Gastroesophageal sphincter (tissue), 4 donors: ENCODE results near the gene FNIP2. TPM values are rescaled to one million over a fixed set of nuclear protein-coding genes. Genes with fewer than 3 reads are reported as not detected.

ENCODE experiments used
- ATAC-seq: fragments of 150-250 bp; one replicate; pipeline ENCODE4 v1.9.1; 2016; ENCODE audit warnings: mild to moderate bottlenecking, moderate library complexity
- H3K27ac ChIP-seq, 4 donors: fragments of 200-600 bp; sonication (generic) in 3 of 4; 1 replicate in 3 of 4; 2 replicates in 1 of 4; pipeline ENCODE4 v1.5.1; 2016 to 2019
- H3K27me3 ChIP-seq: fragments of 200-600 bp; sonication (generic); one replicate; pipeline ENCODE4 v1.5.1; 2019
- H3K36me3 ChIP-seq, 2 donors: fragments of 200-600 bp; sonication (generic); one replicate each; pipeline ENCODE4 v1.5.1; 2019; ENCODE audit warnings: control low read depth in 1 of 2
- H3K4me1 ChIP-seq, 3 donors: fragments of 200-600 bp; sonication (generic); 1 replicate in 2 of 3; 2 replicates in 1 of 3; pipeline ENCODE4 v1.5.1; 2016 to 2019; ENCODE audit warnings: control low read depth in 2 of 3
- H3K4me3 ChIP-seq, 2 donors: fragments of 200-600 bp; sonication (generic); one replicate each; pipeline ENCODE4 v1.5.1; 2019; ENCODE audit warnings: mild to moderate bottlenecking in 1 of 2, moderate library complexity in 1 of 2
- H3K9me3 ChIP-seq, 3 donors: fragments of 200-600 bp; sonication (generic); one replicate each; pipeline ENCODE4 v1.5.1; 2017 to 2019; ENCODE audit warnings: control low read depth in 2 of 3
- CTCF ChIP-seq, 4 experiments: fragments of 200-600 bp in 2 of 4; fragments of 450-650 bp in 2 of 4; sonication (generic) in 1 of 4; IDR thresholded peaks; one replicate each; pipeline ENCODE4 v1.5.1; 2017 to 2019; ENCODE audit warnings: antibody characterized with exemption in 4 of 4, mild to moderate bottlenecking in 2 of 4, moderate library complexity in 2 of 4
- EP300 ChIP-seq: sonication (generic); formaldehyde crosslinking; IDR thresholded peaks from one replicate; pipeline ENCODE4 v1.6.1; 2017; ENCODE audit warnings: antibody characterized with exemption, mild to moderate bottlenecking
- POLR2A ChIP-seq, 2 donors: fragments of 450-650 bp; IDR thresholded peaks; one replicate each; pipeline ENCODE4 v1.6.1; 2017; ENCODE audit warnings: antibody characterized with exemption in 2 of 2, mild to moderate bottlenecking in 2 of 2, moderate library complexity in 1 of 2
- POLR2AphosphoS5 ChIP-seq: sonication (generic); formaldehyde crosslinking; IDR thresholded peaks from one replicate; pipeline ENCODE4 v1.6.1; 2017; ENCODE audit warnings: antibody characterized with exemption
- WGBS, 2 donors: methylation state at CpG; one replicate each; pipeline ENCODE4 v1.1.5; 2018; ENCODE audit warnings: low coverage in 1 of 2; 5-methylcytosine and 5-hydroxymethylcytosine counted together
- total RNA-seq, 4 donors: library from RNA; depleted of rRNA; stranded (reverse); fragments of >200 nt; gene quantifications; one replicate each; pipeline ENCODE4 v1.1.0, GENCODE V29; 2016

Gene FNIP2
- total RNA-seq, 4 donors from 2014 or later = 53.0 to 135 (median 70.5) TPM

GRCh38 chr4:158771776-158772175 is 3.0 kb downstream of the FNIP2 start:
- TF ChIP-seq POLR2A (IDR thresholded peaks at IDR 0.05) (no peak), EP300 (no peak), POLR2AphosphoS5 (no peak), CTCF (IDR thresholded peaks at IDR 0.05) (no peak)
- Histone ChIP-seq H3K4me3 (no peak overlapping the region), H3K9me3 (no peaks in the 10 kb centered on the region), H3K27ac (peak overlapping the region in 3 of 4 donors; percentile 4 to 64 (median 59)), H3K36me3 (no peaks in the 10 kb centered on the region), H3K27me3 (no peaks in the 10 kb centered on the region), H3K4me1 (peaks cover 17 to 89% (median 25%) of the 10 kb centered on the region in 3 donors)
- ATAC-seq = no peak
- WGBS, 2 donors = 40 to 45% methylated on average over 2 of the region's 2 CpGs

GRCh38 chr4:158775091-158775651 is 6.3 kb downstream of the FNIP2 start:
- WGBS, 2 donors = 23 to 50% methylated on average over 1 of the region's 1 CpG
- TF ChIP-seq POLR2AphosphoS5 = peak; percentile 49
- TF ChIP-seq POLR2A (IDR thresholded peaks at IDR 0.05) = no peak
- TF ChIP-seq CTCF (IDR thresholded peaks at IDR 0.05) = no peak
- TF ChIP-seq EP300 = no peak
- Histone ChIP-seq H3K27me3 (no peaks in the 10 kb centered on the region), H3K4me1 (peaks cover 22 to 96% (median 23%) of the 10 kb centered on the region in 3 donors), H3K4me3 (no peak overlapping the region), H3K27ac (peak overlapping the region; percentile 56 to 74 (median 65)), H3K36me3 (no peaks in the 10 kb centered on the region), H3K9me3 (no peaks in the 10 kb centered on the region)
- peak; percentile 94 for ATAC-seq

GRCh38 chr4:158776106-158776505 is 7.3 kb downstream of the FNIP2 start:
- Histone ChIP-seq H3K9me3 (no peaks in the 10 kb centered on the region), H3K4me3 (no peak overlapping the region), H3K27me3 (no peaks in the 10 kb centered on the region), H3K27ac (peak overlapping the region in 2 of 4 donors; percentile 50 to 74), H3K4me1 (peaks cover 16 to 87% (median 18%) of the 10 kb centered on the region in 3 donors), H3K36me3 (no peaks in the 10 kb centered on the region)
- WGBS, 2 donors = 100% methylated on average over 1 of the region's 1 CpG; no CpG with 5 or more reads in 1 of the 2 donors
- TF ChIP-seq EP300 (no peak), POLR2AphosphoS5 (no peak), POLR2A (IDR thresholded peaks at IDR 0.05) (no peak), CTCF (IDR thresholded peaks at IDR 0.05) (no peak)
- no peak for ATAC-seq

- H3K9me3 ChIP-seq = no peaks in the 10 kb centered on the region
- peaks cover 14 to 85% (median 23%) of the 10 kb centered on the region in 3 donors for H3K4me1 ChIP-seq
- H3K36me3 ChIP-seq = no peaks in the 10 kb centered on the region
- no peaks in the 10 kb centered on the region for H3K27me3 ChIP-seq
- no peak overlapping the region for H3K27ac ChIP-seq
- WGBS, 2 donors = 77 to 98% methylated on average over 5 to 6 of the region's 6 CpGs
- TF ChIP-seq EP300 = no peak
- no peak for TF ChIP-seq CTCF (IDR thresholded peaks at IDR 0.05)
- no peak for TF ChIP-seq POLR2A (IDR thresholded peaks at IDR 0.05)
- TF ChIP-seq POLR2AphosphoS5 = no peak
- ATAC-seq = no peak
- no peak overlapping the region for H3K4me3 ChIP-seq
Observed at GRCh38 chr4:158777423-158778155, 8.8 kb downstream of the FNIP2 start.
